Esophagus squamous epithelium (tissue), 4 donors: Measurements from ENCODE around the gene HECW1.

Experiments
- CTCF ChIP-seq, 6 experiments: fragments of 450-650 bp in 4 of 6; fragments of 200-600 bp in 2 of 6; sonication (generic) in 2 of 6; IDR thresholded peaks; one replicate each; pipeline ENCODE4 v1.5.1; 2016 to 2019; ENCODE audit warnings: antibody characterized with exemption in 6 of 6, mild to moderate bottlenecking in 4 of 6, moderate library complexity in 4 of 6
- POLR2A ChIP-seq, 4 donors: fragments of 450-650 bp; IDR thresholded peaks; one replicate each; pipeline ENCODE4 v1.6.1; 2017; ENCODE audit warnings: antibody characterized with exemption in 4 of 4, mild to moderate bottlenecking in 4 of 4, moderate library complexity in 3 of 4

- TF ChIP-seq CTCF (IDR thresholded peaks at IDR 0.05) = no peak
- TF ChIP-seq POLR2A (IDR thresholded peaks at IDR 0.05) = no peak
These were observed 481.6 kb downstream of the HECW1 start for GRCh38 chr7:43594020-43594419.
